ENCODE measurements around the gene PSMB10. TPM values are rescaled to one million over a fixed set of nuclear protein-coding genes. Genes with fewer than 3 reads are reported as not detected.

PSMB10 gene
- total RNA-seq, 1 donor from 2014 or later, result 82.7 TPM

DNA sequence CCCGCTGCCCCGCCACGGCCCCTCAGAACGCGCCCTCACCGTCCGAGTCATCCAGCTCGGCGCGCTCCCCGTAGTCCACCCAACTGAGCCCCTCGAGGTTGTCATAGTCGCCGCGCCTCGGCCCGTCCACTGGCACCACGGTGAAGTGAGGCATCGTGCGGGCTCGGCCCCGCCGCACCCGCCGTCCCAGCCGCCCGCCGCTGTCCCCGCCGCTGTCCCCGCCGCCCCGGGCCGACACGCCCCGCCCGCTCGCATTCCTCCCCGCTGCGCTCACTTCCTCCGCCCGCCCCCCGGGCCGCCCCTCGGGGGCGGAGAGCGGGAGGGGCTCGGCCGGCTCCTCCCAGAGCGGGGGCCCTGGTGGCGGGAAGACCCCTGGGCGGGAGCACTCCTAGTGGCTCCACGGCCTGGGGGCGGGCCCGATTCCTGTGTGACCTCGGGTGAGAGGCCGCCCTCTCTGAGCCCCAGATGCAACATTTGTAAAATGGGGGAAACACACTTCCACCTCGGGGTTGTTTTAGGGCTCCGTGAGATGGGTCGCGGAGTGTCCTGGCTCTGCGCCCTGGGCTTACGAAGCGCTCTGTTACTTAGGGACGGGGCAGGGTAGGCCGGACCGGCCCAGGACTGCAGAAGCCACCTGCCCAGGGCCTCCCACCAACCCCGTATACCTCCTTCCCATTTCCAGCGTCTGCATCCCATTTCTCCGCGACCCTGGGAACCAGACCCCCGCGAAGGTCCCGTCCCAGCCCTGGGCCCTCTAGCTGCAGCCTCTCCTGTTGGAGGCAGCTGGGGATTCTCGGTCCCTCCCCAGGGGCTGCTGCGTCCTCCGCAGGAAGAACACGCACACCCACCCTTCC lies 32.0 kb upstream of the PSMB10 start, which contains the start of gene SLC12A4:
SLC12A4 (minus strand) TSS at position 238 of the 854 bp plus-strand sequence; CDS start at position 154, 84 bp downstream.
- TF ChIP-seq, protein P1, sequence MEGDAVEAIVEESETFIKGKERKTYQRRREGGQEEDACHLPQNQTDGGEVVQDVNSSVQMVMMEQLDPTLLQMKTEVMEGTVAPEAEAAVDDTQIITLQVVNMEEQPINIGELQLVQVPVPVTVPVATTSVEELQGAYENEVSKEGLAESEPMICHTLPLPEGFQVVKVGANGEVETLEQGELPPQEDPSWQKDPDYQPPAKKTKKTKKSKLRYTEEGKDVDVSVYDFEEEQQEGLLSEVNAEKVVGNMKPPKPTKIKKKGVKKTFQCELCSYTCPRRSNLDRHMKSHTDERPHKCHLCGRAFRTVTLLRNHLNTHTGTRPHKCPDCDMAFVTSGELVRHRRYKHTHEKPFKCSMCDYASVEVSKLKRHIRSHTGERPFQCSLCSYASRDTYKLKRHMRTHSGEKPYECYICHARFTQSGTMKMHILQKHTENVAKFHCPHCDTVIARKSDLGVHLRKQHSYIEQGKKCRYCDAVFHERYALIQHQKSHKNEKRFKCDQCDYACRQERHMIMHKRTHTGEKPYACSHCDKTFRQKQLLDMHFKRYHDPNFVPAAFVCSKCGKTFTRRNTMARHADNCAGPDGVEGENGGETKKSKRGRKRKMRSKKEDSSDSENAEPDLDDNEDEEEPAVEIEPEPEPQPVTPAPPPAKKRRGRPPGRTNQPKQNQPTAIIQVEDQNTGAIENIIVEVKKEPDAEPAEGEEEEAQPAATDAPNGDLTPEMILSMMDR (IDR thresholded peaks at IDR 0.05), result no peak

DNA sequence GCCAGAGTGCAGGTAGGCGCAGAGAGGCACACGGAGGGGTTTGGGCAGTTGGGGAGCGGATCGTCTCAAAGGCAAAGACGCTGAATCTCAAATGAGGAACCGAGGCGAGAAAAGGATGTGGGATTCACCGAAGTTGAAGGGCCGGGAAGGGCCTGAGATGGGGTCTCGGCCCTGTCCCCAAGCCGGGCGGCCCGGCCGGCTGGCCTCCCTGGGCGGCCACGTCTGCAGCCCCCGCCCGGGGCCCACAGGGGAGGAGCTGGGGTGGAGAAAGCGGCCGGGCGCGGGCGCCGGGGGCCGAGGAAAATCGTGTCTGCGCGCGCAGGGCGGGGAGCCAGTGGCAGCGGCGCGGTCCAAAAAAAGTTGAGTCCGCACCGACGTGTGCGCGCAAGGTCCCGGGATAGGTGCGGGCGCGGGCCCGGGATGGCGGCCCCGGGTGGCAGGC lies 31.3 kb upstream of the PSMB10 start:
- DNase-seq, result no peak
- TF ChIP-seq, protein P1 (IDR thresholded peaks at IDR 0.05), result no peak
- Histone ChIP-seq H3K36me3 (peaks cover 6% of the 10 kb centered on the region), H3K4me3 (peak overlapping the region; percentile 94), H3K27ac (peak overlapping the region; percentile 99), H3K27me3 (ENCODE audit: low read depth) (no peaks in the 10 kb centered on the region), H3K9me3 (no peaks in the 10 kb centered on the region), H3K4me1 (peaks cover 52% of the 10 kb centered on the region)
- intact Hi-C loops (cut with DNase I), result no loop called here
- ATAC-seq, result peak; percentile 45 to 63

More for the DNA sequence above, 32.0 kb upstream of the PSMB10 start, which contains the start of gene SLC12A4:
- ATAC-seq (peak; percentile 95), DNase-seq (peak; percentile 86)
- Histone ChIP-seq H3K27ac (peak within 1 kb of the TSS; percentile 99), H3K9me3 (no peaks in the 10 kb centered on the region), H3K36me3 (no peaks in the 10 kb centered on the region), H3K4me3 (peak within 1 kb of the TSS; percentile 94), H3K4me1 (peaks cover 45% of the 10 kb centered on the region), H3K27me3 (ENCODE audit: low read depth) (no peaks in the 10 kb centered on the region)
- intact Hi-C loops (cut with DNase I), result no loop called here

DNA sequence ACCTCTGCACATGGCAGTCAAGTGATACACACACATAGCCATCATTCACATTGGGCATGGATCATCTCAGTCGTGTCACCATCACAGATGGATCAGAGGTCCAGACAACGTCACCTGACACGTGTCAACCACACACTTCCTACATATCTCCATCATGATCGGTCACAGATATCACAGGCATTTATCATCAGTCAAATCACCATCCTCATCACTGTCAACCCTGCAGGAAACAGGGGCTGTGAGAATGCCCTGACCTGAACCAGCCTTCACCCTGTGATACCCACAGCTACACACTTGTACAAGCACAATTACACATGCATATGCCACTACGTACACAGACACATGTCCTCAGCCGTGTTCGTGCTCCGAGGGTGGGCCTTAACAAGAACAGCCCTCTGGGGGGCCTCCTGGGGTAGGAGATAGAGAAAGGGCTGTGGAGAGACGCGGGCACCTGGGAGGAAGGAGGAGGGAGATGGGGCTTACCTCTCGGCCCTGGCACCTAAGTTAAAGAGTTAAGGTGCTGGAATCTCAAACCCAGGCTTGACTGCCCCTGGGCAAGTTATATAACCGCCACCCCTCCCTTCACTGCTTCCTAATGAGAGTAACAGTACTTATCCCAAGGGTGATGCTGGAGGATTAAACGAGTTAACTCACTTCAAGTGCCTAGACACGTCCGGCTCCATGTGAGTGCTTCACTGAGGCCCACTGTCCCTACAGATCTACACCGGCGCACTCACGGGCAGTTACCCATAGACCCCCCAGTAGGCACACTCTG lies 30.7 kb upstream of the PSMB10 start:
- H3K4me3 ChIP-seq, result peak overlapping the region; percentile 94
- intact Hi-C loops (cut with DNase I), result no loop called here
- no peaks in the 10 kb centered on the region for H3K9me3 ChIP-seq
- DNase-seq (no peak), ATAC-seq (peak; percentile 11 to 15)
- peak overlapping the region; percentile 99 for H3K27ac ChIP-seq
- no peaks in the 10 kb centered on the region for H3K27me3 ChIP-seq (ENCODE audit: low read depth)
- H3K36me3 ChIP-seq, result peaks cover 12% of the 10 kb centered on the region
- TF ChIP-seq, protein P1 (IDR thresholded peaks at IDR 0.05), result no peak
- H3K4me1 ChIP-seq, result peaks cover 58% of the 10 kb centered on the region

DNA sequence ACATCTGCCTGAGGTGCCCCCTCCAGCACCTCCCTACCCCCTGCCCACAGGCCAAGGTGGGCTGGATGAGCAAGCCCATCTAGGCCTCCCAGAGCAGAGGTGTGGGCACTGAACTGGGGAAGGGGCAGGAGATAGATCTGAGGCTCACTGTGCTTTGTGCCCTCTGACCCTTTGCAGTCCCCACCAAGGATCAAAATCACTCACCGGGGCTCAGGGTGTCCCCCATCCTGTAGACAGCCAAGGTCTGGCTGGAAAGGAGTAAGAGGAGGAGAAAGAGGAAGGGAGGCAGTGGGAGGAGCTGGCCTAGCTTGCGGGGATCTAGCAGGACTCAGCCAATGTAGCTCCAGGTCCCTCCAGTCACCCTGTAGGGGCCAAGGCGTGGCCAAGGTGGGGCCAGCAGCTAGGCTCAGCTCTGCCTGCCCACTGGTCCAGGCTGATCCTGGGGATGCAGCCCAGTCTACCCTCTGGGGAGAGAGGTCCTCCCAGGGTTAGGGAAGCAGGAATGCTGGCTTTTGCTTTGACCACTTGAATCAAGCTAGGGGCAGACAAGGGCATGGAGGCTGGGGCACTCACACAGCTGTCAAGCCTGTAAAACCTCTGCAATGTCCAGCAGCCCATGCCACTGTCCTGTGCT lies 30.0 kb upstream of the PSMB10 start:
- TF ChIP-seq, protein P1 (IDR thresholded peaks at IDR 0.05), result no peak
- H3K27me3 ChIP-seq (ENCODE audit: low read depth), result no peaks in the 10 kb centered on the region
- peaks cover 19% of the 10 kb centered on the region for H3K36me3 ChIP-seq
- ATAC-seq (peak; percentile 19 to 33), DNase-seq (no peak)
- intact Hi-C loops (cut with DNase I), result no loop called here
- H3K9me3 ChIP-seq, result no peaks in the 10 kb centered on the region
- peaks cover 65% of the 10 kb centered on the region for H3K4me1 ChIP-seq
- H3K4me3 ChIP-seq, result peak overlapping the region; percentile 94
- peak overlapping the region; percentile 99 for H3K27ac ChIP-seq
